Suprapubic skin (tissue), 3 donors: Measurements from ENCODE around the gene ASCC1.

Source experiments
- EP300 ChIP-seq: sonication (generic); formaldehyde crosslinking; IDR thresholded peaks from one replicate; pipeline ENCODE4 v1.6.1; 2017; ENCODE audit warnings: antibody characterized with exemption
- POLR2A ChIP-seq, 2 donors: fragments of 450-650 bp; IDR thresholded peaks; one replicate each; pipeline ENCODE4 v1.6.1; 2017; ENCODE audit warnings: antibody characterized with exemption in 2 of 2, mild to moderate bottlenecking in 2 of 2, moderate library complexity in 2 of 2
- TF ChIP-seq, protein P1 (sequence below), 2 donors: fragments of 200-600 bp in 1 of 2; fragments of 450-650 bp in 1 of 2; sonication (generic) in 1 of 2; IDR thresholded peaks; one replicate each; pipeline ENCODE4 v1.5.1; 2016 to 2019; ENCODE audit warnings: antibody characterized with exemption in 2 of 2, mild to moderate bottlenecking in 1 of 2, moderate library complexity in 1 of 2

DNA sequence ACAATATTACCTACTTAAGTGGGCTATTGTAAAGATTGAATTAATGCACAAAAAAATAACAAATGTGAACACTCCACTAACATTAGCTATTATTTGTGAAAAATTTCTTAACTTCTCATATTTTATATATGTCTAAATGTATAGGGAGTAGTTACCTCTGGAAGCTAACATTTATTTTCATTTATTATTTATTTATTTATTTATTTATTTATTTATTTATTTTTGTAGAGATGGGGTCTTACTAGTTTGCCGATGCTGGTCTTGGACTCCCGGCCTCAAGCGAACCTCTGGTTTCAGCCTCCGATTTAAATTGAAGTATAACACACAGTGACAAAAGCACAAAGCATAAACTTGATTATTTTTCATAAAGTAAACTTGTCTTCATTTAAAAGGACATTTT is 122.6 kb downstream of the ASCC1 start:
- no peak for TF ChIP-seq EP300
- no peak for TF ChIP-seq POLR2A (IDR thresholded peaks at IDR 0.05)
- TF ChIP-seq, protein P1, sequence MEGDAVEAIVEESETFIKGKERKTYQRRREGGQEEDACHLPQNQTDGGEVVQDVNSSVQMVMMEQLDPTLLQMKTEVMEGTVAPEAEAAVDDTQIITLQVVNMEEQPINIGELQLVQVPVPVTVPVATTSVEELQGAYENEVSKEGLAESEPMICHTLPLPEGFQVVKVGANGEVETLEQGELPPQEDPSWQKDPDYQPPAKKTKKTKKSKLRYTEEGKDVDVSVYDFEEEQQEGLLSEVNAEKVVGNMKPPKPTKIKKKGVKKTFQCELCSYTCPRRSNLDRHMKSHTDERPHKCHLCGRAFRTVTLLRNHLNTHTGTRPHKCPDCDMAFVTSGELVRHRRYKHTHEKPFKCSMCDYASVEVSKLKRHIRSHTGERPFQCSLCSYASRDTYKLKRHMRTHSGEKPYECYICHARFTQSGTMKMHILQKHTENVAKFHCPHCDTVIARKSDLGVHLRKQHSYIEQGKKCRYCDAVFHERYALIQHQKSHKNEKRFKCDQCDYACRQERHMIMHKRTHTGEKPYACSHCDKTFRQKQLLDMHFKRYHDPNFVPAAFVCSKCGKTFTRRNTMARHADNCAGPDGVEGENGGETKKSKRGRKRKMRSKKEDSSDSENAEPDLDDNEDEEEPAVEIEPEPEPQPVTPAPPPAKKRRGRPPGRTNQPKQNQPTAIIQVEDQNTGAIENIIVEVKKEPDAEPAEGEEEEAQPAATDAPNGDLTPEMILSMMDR (IDR thresholded peaks at IDR 0.05) = no peak
